ENCODE data around the gene SEC61A1.

The SEC61A1 gene

DNA sequence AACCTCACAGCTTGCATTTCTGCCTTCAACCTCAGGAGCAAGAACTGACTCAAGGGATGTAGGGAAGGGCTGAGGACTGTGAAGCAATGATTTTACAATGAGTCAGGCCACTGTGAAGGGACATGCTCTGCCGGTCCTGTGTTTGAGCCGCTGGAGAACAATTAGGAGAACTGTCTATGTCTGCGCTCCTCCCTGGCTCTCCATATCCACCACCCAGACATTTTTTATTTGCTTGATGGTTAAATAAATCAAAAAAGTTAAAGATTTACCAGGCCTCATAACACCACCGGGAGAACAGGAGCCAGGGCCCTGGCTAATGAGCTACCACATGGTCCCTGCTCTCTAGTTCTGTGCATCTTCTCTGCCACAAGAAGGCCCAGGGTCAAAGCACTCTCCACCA lies 29.6 kb downstream of the SEC61A1 start:
- TF ChIP-seq, protein P1, sequence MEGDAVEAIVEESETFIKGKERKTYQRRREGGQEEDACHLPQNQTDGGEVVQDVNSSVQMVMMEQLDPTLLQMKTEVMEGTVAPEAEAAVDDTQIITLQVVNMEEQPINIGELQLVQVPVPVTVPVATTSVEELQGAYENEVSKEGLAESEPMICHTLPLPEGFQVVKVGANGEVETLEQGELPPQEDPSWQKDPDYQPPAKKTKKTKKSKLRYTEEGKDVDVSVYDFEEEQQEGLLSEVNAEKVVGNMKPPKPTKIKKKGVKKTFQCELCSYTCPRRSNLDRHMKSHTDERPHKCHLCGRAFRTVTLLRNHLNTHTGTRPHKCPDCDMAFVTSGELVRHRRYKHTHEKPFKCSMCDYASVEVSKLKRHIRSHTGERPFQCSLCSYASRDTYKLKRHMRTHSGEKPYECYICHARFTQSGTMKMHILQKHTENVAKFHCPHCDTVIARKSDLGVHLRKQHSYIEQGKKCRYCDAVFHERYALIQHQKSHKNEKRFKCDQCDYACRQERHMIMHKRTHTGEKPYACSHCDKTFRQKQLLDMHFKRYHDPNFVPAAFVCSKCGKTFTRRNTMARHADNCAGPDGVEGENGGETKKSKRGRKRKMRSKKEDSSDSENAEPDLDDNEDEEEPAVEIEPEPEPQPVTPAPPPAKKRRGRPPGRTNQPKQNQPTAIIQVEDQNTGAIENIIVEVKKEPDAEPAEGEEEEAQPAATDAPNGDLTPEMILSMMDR (IDR thresholded peaks at IDR 0.05; ENCODE audit: low read length, missing control alignments): no peak
- no peak overlapping the region for H3K4me3 ChIP-seq (replicated peaks; ENCODE audit: low read depth, low read length)
- no peak for DNase-seq (ENCODE audit: low read depth)

DNA sequence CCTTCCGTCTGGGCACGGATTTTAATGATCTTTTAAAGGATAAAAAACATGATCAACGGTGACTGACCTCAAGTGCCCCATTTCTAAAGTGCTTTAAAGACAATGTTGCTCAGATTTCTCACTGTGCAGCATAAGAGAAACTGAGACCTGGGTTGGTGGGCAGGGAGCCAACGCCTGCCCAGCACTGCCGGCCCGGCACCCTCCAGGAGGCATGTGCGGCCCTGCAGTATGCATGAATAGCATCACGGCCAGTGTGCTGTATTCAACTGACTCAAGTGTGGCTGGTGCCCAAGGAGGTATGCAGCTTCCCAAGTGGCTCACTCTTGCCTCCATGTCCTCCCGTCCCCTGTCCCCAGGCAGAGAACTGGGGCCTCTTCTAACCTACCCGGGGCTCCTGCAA lies 30.3 kb downstream of the SEC61A1 start:
- DNase-seq (ENCODE audit: low read depth): no peak
- no peak overlapping the region for H3K4me3 ChIP-seq (replicated peaks; ENCODE audit: low read depth, low read length)
- TF ChIP-seq, protein P1 (IDR thresholded peaks at IDR 0.05; ENCODE audit: low read length, missing control alignments): no peak

DNA sequence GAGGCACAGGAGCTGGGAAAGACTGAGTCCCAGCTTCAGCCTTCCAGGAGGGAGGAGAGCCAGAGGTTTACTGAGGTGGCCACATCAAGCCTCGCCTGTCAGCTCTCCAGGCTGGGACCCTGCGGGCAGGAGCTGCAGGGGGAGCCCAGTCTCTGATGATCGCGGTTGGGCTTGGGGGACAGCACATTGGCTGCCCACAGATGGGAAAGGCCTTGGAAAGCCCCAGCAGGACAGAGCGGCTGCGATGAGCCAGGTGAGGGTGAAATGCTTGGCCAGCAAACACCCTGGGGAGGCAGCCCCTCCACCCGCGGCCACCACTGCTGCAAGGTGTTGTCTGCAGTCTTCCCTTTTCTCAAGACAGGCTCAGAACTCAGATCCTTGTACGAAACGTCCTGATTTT lies 31.2 kb downstream of the SEC61A1 start:
- TF ChIP-seq, protein P1 (IDR thresholded peaks at IDR 0.05; ENCODE audit: low read length, missing control alignments): no peak
- no peak overlapping the region for H3K4me3 ChIP-seq (replicated peaks; ENCODE audit: low read depth, low read length)
- DNase-seq (ENCODE audit: low read depth): no peak

DNA sequence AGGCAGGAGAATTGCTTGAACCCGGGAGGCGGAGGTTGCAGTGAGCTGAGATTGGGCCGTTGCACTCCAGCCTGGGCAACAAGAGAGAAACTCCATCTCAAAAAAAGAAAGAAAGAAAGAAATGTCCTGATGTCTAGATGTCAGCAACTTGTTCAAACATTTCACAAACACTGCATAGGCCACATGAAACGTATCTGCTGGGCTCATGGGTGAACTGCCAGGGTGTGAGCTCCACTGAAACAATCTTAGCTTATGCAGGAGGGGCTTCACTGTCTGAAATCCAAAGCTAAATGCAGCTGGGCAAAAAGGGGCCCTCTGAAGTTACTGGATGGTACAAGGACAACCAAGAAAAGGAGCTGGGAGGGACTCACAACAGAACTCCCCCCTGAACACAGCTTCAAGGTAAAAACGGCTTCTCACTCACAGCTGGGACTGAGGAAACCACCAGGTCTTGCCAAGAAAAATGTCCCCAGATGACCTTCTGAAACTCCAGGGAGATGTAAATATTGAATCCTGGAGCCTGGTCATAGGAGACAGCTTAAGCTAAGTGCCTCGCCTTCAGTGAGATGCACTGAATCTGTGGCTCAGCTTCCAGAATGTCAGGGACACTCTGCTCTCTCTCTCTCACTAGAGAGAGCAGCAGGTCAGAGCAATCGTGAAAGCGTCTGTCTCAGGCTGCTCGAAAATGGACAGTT lies 31.9 kb downstream of the SEC61A1 start:
- no peak for DNase-seq (ENCODE audit: low read depth)
- H3K4me3 ChIP-seq (replicated peaks; ENCODE audit: low read depth, low read length): no peak overlapping the region
- TF ChIP-seq, protein P1 (IDR thresholded peaks at IDR 0.05; ENCODE audit: low read length, missing control alignments): no peak

DNA sequence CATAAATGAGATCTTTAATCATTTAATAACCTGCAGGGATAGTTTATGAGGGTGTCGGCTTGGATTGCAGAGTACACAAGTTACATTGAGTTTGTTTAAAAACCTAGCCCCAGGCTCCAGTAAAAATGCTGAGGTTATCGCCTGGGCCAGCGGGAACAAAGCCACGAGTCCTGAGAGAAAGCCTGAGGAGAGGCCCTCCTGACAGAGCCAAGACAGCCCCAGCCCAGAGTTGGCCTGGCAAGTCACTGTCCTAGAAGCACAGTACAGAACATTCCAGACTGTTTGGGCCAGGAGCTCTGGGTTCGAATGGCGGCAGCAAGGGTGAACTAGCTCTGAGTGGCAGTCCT lies 32.4 kb downstream of the SEC61A1 start:
- TF ChIP-seq, protein P1 (IDR thresholded peaks at IDR 0.05; ENCODE audit: low read length, missing control alignments): no peak
- DNase-seq (ENCODE audit: low read depth): no peak
- H3K4me3 ChIP-seq (replicated peaks; ENCODE audit: low read depth, low read length): no peak overlapping the region

DNA sequence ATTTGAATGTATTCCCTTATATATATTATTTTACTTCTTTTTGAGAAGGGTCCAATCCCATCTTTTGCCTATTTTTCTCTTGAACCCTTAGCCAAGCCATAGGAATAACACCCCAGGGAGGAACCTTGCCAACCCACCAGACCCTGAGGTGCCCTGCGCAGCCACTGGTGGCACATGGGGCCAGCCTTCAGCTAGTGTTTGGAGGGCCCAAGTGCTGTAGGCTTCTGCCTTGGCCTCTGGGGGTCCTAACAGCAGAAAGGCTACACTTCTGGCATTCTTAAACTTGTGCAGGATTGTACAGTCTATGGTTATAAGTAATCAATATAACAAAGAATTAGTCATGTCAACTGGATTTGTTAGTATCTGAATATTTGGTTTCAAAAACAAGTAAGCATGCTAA lies 36.9 kb downstream of the SEC61A1 start:
- DNase-seq (ENCODE audit: low read depth): no peak
- TF ChIP-seq, protein P1 (IDR thresholded peaks at IDR 0.05; ENCODE audit: low read length, missing control alignments): no peak
- H3K4me3 ChIP-seq (replicated peaks; ENCODE audit: low read depth, low read length): no peak overlapping the region

DNA sequence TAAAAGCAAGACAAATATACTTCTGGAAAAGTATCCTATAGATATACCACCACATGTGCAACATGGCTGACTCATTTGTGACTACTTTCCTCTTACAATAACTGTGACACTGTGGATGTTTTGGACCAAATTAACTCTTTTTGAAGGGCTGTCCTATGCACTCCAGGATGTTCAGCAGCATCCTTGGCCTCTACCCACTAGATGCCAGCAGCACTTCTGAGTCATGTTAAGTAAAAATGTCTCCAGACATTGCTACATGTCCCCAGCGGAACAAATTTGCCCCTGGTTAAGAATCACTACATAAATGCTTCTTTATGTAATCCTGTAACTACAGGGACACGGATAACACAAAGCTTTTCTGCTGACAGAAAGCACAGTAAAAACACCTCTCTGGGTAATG lies 39.3 kb downstream of the SEC61A1 start:
- no peak overlapping the region for H3K4me3 ChIP-seq (replicated peaks; ENCODE audit: low read depth, low read length)
- no peak for DNase-seq (ENCODE audit: low read depth)
- TF ChIP-seq, protein P1 (IDR thresholded peaks at IDR 0.05; ENCODE audit: low read length, missing control alignments): no peak
